BJ (cell line): ENCODE data around the gene GBF1. TPM values are rescaled to one million over a fixed set of nuclear protein-coding genes. Genes with fewer than 3 reads are reported as not detected.

ENCODE experiments used
- CTCF ChIA-PET: fragments of 350-600 bp; formaldehyde crosslinking; extraction: SDS; loops from one replicate; lab custom pipeline; 2021; ENCODE audit warnings: antibody characterized with exemption, inconsistent platforms; lab: Yijun Ruan, JAX
- POLR2A ChIA-PET: fragments of 300-600 bp; sonication (Branson Sonifier 250); formaldehyde crosslinking; extraction: SDS; loops from one replicate; lab custom pipeline; 2021; ENCODE audit warnings: antibody characterized with exemption; lab: Charles Lee
- DNase-seq: peaks from one replicate; pipeline ENCODE4 v3.0.0-alpha.2; 2011; ENCODE audit warnings: low read depth
- H3K27me3 ChIP-seq: 2 replicates; pipeline ENCODE4 v1.6.0; 2011; ENCODE audit warnings: low read length; ENCODE audit not compliant: control insufficient read depth, insufficient read depth
- H3K36me3 ChIP-seq: 2 replicates; pipeline ENCODE4 v1.5.1; 2011; ENCODE audit warnings: low read length; ENCODE audit not compliant: control insufficient read depth, insufficient read depth
- H3K4me3 ChIP-seq: 2 replicates; pipeline ENCODE4 v1.5.1; 2011; ENCODE audit warnings: low read depth, mild to moderate bottlenecking, control low read depth, low read length
- polyA plus RNA-seq: library from polyadenylated mRNA; depleted of rRNA; stranded (reverse); fragments of >200 nt; gene quantifications from 2 replicates; pipeline ENCODE4 v1.2.3, GENCODE V29; 2011
- TF ChIP-seq, protein P1 (sequence below): IDR thresholded peaks from 2 replicates; pipeline ENCODE4 v1.5.1; 2011; ENCODE audit warnings: low read depth, mild to moderate bottlenecking, control low read depth, inconsistent platforms, low read length, moderate library complexity; ENCODE audit not compliant: insufficient read depth

Gene GBF1
- polyA plus RNA-seq, 1 experiment, result 28.4 TPM

DNA sequence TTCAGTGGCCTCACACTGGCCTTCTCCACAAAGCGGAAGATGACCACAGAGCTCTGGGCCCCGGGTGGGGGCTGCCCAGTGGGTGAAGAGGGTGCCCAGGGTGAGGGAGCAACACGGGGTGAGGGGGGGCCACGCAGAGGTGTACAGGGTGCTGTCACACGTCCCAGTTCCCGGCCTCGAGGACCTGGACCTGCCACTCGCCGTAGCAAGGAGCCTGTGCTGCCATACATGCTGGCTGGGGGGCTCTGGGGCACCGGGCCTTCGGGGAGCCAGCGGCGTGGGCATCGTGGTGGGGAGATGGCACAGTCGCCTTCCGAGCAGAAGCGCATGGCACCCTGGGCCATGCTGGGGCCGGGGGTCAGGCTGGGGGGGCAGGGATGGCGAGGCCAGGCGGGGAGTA is 171.4 kb downstream of the GBF1 start:
- ChIA-PET CTCF (interaction anchor here (0.9 to 3.7 kb wide), 2 partner anchors 13 to 17 kb away, joined by 3 to 17 read pairs; no protein-coding TSS in a partner anchor), POLR2A (no interaction called here)
- DNase-seq, result no peak
- TF ChIP-seq, protein P1, sequence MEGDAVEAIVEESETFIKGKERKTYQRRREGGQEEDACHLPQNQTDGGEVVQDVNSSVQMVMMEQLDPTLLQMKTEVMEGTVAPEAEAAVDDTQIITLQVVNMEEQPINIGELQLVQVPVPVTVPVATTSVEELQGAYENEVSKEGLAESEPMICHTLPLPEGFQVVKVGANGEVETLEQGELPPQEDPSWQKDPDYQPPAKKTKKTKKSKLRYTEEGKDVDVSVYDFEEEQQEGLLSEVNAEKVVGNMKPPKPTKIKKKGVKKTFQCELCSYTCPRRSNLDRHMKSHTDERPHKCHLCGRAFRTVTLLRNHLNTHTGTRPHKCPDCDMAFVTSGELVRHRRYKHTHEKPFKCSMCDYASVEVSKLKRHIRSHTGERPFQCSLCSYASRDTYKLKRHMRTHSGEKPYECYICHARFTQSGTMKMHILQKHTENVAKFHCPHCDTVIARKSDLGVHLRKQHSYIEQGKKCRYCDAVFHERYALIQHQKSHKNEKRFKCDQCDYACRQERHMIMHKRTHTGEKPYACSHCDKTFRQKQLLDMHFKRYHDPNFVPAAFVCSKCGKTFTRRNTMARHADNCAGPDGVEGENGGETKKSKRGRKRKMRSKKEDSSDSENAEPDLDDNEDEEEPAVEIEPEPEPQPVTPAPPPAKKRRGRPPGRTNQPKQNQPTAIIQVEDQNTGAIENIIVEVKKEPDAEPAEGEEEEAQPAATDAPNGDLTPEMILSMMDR, result no peak
- Histone ChIP-seq H3K27me3 (peaks cover 27% of the 10 kb centered on the region), H3K36me3 (no peaks in the 10 kb centered on the region), H3K4me3 (no peak overlapping the region)

DNA sequence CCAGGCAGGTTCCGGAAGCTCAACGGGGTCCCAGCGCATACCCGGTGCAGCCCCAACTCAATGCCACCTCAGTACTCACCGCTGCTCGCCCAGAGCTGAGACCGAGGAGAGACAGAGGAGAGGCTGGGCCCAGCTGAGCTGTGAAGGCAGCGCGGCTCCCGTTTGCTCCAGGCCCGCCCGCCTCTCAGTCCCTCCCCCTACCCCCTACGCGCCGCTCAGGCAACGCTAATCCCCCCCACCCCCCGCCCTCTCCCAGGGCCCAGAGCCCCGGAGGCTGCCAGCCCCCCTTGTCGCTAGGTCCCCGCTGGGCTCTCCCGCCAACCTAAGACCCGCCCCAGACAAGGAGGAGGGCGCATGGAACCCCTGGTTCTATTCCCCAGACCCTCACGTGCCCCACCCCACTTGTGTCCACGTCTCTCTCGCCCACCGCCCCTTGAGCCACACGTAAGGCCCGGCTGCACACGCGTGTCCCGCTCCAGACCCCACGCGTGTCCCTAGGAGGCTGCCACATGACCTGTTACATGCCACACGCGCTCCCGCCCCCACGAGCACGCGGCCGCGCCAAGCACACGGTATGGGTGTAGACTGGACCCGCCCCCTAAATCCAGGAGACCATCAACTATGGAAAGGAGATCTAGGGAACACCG is 173.4 kb downstream of the GBF1 start, which contains the start of gene PSD:
TSS of gene PSD (minus strand) at position 164 of the 647 bp plus-strand sequence. CDS start 1,747 bp downstream, outside the sequence.
- POLR2A ChIA-PET, result no interaction called here
- Histone ChIP-seq H3K27me3 (peaks cover 11% of the 10 kb centered on the region), H3K4me3 (peak within 1 kb of the TSS; percentile 1; the same call in 1 of the 2 replicates), H3K36me3 (peaks cover 3% of the 10 kb centered on the region)
- TF ChIP-seq, protein P1, result no peak
- no peak for DNase-seq
- CTCF ChIA-PET, result interaction anchor here (3.7 kb wide), 1 partner anchor 15 kb away, joined by 17 read pairs; no protein-coding TSS in a partner anchor

DNA sequence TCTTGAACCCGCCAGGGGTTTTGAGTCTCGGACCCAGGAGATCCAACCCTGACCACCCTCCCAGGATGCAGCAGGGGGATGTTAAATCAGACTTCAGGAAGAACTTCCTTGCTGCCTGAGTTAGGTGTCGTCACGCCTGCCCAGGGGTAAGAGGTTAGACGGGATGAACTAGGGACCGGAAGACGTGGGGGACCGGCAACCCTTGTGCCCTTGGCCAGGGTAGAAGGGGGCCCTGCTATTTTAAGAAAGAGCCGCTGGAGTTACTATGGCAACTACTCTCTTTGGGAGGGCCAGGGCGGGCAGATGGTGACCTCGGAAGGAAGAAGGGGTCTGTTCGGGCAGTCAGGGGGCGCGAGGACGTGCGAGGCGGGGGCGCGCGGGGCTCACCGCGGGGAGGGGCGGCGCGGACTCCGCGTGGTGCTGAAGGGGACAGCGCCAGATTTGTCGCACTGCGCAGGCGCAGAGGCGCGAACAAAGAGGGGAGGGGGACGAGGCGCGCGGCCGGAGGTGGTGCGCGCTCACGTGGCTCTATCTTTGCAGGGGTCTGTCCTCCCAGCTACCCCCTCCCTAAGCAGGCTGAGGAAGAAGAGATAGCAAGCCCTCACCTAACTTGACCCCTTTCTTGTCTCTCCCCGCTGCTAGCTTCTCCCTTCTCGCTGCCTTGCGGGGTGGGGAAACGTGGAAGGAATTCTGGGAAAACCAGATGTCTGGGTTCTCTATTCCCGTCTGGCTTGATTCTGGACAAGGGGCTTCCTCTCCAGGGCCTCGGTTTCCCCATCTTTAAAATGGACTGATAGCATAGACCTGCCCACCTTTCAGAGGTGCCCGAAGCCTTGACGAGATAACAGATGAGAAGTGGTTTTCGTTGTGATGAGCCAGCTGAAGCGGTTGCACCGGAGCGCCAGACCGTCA is 174.2 kb downstream of the GBF1 start:
- TF ChIP-seq, protein P1, result no peak

DNA sequence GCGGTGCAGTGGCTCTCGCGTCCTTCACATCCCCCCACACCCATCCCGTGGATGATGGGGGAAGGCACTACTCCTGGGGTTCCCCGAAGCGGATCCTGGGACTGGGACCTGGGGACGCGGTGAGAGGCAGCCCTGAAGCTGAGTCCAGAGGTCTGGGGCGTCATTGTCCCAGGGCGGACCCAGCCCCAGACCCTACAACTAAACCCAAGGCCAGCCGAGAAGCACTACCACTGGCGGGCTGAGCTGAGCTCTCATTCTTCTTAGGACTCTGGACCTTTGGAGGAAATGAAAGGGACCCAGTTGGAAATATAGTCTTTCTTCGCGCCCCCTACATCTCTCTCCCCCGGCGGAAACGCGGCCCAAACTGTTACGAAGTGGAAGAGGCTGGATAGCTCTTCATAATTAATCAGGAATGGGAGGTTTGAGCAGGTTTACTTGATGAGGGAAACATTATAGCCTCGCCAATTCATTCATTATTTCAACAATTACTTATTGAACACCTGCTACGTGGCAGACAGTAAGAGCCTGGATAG is 174.9 kb downstream of the GBF1 start:
- POLR2A ChIA-PET, result interaction anchor here (1.3 to 3.1 kb wide), 2 partner anchors 12 to 190 kb away, joined by 3 to 7 read pairs; partner anchors contain the start of gene CUEDC2
- CTCF ChIA-PET, result interaction anchor here (1.0 to 7.0 kb wide), 11 partner anchors 10 to 250 kb away, joined by 3 to 60 read pairs (median 25); partner anchors contain the start of genes C10orf95 and CUEDC2
- no peak for DNase-seq

More for the DNA sequence above, 174.2 kb downstream of the GBF1 start:
- peak overlapping the region; percentile 82 for H3K4me3 ChIP-seq
- H3K27me3 ChIP-seq, result peaks cover 6% of the 10 kb centered on the region
- DNase-seq, result no peak
- H3K36me3 ChIP-seq, result peaks cover 8% of the 10 kb centered on the region
- ChIA-PET CTCF (interaction anchor here (3.5 to 7.0 kb wide), 7 partner anchors 9 to 249 kb away, joined by 20 to 60 read pairs (median 30); no protein-coding TSS in a partner anchor), POLR2A (interaction anchor here (3.1 kb wide), 1 partner anchor 13 kb away, joined by 7 read pairs; the partner anchor contains the start of gene CUEDC2)

More for the DNA sequence above, 174.9 kb downstream of the GBF1 start:
- TF ChIP-seq, protein P1, result no peak
- H3K36me3 ChIP-seq, result peaks cover 8% of the 10 kb centered on the region
- peak overlapping the region; percentile 82 for H3K4me3 ChIP-seq
- H3K27me3 ChIP-seq, result peaks cover 4% of the 10 kb centered on the region
